Neural progenitor cell (in vitro differentiated cells): ENCODE data around the gene CIB4. TPM values are rescaled to one million over a fixed set of nuclear protein-coding genes. Genes with fewer than 3 reads are reported as not detected.
A peak's percentile ranks its signal among the peaks of the same experiment; 100 is the strongest.

Experiments
- DNase-seq: peaks from one replicate; pipeline ENCODE4 v3.0.0-alpha.2; 2016; ENCODE audit warnings: low spot score
- H2AFZ ChIP-seq: fragments of 200-600 bp; sonication (generic); replicated peaks from 2 replicates; pipeline ENCODE4 v1.6.1; 2016; ENCODE audit warnings: antibody characterized with exemption
- H3F3A ChIP-seq: fragments of 200-600 bp; sonication (generic); 2 replicates; pipeline ENCODE4 v1.6.1; 2016; ENCODE audit warnings: antibody characterized with exemption, low read depth
- H3K27ac ChIP-seq: fragments of 200-600 bp; sonication (generic); 2 replicates; pipeline ENCODE4 v1.5.1; 2016; ENCODE audit warnings: mild to moderate bottlenecking
- H3K27me3 ChIP-seq: fragments of 200-600 bp; sonication (generic); 2 replicates; pipeline ENCODE4 v1.6.1; 2016; ENCODE audit warnings: mild to moderate bottlenecking, moderate library complexity
- H3K36me3 ChIP-seq: fragments of 200-600 bp; sonication (generic); 2 replicates; pipeline ENCODE4 v1.5.1; 2016
- H3K4me1 ChIP-seq: fragments of 200-600 bp; sonication (generic); 2 replicates; pipeline ENCODE4 v1.6.1; 2016; ENCODE audit warnings: mixed run types
- H3K4me2 ChIP-seq: fragments of 200-600 bp; sonication (generic); 2 replicates; pipeline ENCODE4 v1.6.1; 2016
- H3K4me3 ChIP-seq: fragments of 200-600 bp; sonication (generic); 2 replicates; pipeline ENCODE4 v1.5.1; 2016
- H3K79me2 ChIP-seq: fragments of 200-600 bp; sonication (generic); 2 replicates; pipeline ENCODE4 v1.6.1; 2016; ENCODE audit warnings: low read depth
- H3K9ac ChIP-seq: fragments of 200-600 bp; sonication (generic); 2 replicates; pipeline ENCODE4 v1.6.1; 2016
- H3K9me3 ChIP-seq: fragments of 200-600 bp; sonication (generic); 2 replicates; pipeline ENCODE4 v1.5.1; 2016; ENCODE audit warnings: low read depth
- H4K20me1 ChIP-seq: fragments of 200-600 bp; sonication (generic); 2 replicates; pipeline ENCODE4 v1.6.1; 2016; ENCODE audit warnings: low read depth
- H3K27ac Mint-ChIP-seq: 3 replicates; pipeline ENCODE4 v1.8.0; 2021; ENCODE audit warnings: mixed read lengths
- H3K27me3 Mint-ChIP-seq: 2 replicates; pipeline ENCODE4 v1.8.0; 2022; ENCODE audit warnings: low read depth, mild to moderate bottlenecking, inconsistent platforms, moderate library complexity, mixed read lengths; ENCODE audit not compliant: insufficient read depth
- H3K36me3 Mint-ChIP-seq: 3 replicates; pipeline ENCODE4 v1.8.0; 2021; ENCODE audit warnings: mixed read lengths
- H3K4me1 Mint-ChIP-seq: 3 replicates; pipeline ENCODE4 v1.8.0; 2021; ENCODE audit warnings: mixed read lengths
- H3K4me3 Mint-ChIP-seq: 3 replicates; pipeline ENCODE4 v1.8.0; 2021; ENCODE audit warnings: mild to moderate bottlenecking, moderate library complexity, mixed read lengths
- H3K9me3 Mint-ChIP-seq: 3 replicates; pipeline ENCODE4 v1.8.0; 2020; ENCODE audit warnings: mixed read lengths
- CTCF ChIP-seq: fragments of 200-600 bp; sonication (generic); IDR thresholded peaks from 2 replicates; pipeline ENCODE4 v1.5.1; 2017; ENCODE audit warnings: antibody characterized with exemption, mild to moderate bottlenecking
- EZH2 ChIP-seq: fragments of 200-600 bp; sonication (generic); IDR thresholded peaks from 2 replicates; pipeline ENCODE4 v1.6.1; 2017; ENCODE audit warnings: antibody characterized with exemption, mild to moderate bottlenecking, moderate library complexity
- EZH2phosphoT487 ChIP-seq: fragments of 200-600 bp; sonication (generic); IDR thresholded peaks from 2 replicates; pipeline ENCODE4 v1.6.1; 2017; ENCODE audit warnings: antibody characterized with exemption
- total RNA-seq: library from RNA; depleted of rRNA; stranded (reverse); fragments of >200 nt; gene quantifications from 2 replicates; pipeline ENCODE4 v1.2.3, GENCODE V29; 2015; ENCODE audit warnings: low replicate concordance

The CIB4 gene
- total RNA-seq, 1 donor from 2014 or later, result not detected

- Histone ChIP-seq H3K27ac (no peak overlapping the region), H3K36me3 (no peaks in the 10 kb centered on the region), H3K9ac (no peak overlapping the region), H3K27me3 (peaks cover 55% of the 10 kb centered on the region), H3K9me3 (no peaks in the 10 kb centered on the region), H3F3A (no peaks in the 10 kb centered on the region), H3K4me2 (peak overlapping the region; percentile 59), H3K4me3 (no peak overlapping the region), H3K79me2 (no peaks in the 10 kb centered on the region), H2AFZ (no peak overlapping the region), H4K20me1 (no peaks in the 10 kb centered on the region), H3K4me1 (peaks cover 34% of the 10 kb centered on the region)
- DNase-seq, result no peak
- Mint-ChIP-seq H3K36me3 (no peaks in the 10 kb centered on the region), H3K4me3 (no peak overlapping the region), H3K27ac (no peak overlapping the region), H3K4me1 (peaks cover 35% of the 10 kb centered on the region), H3K9me3 (peaks cover 11% of the 10 kb centered on the region), H3K27me3 (peaks cover 32% of the 10 kb centered on the region)
- TF ChIP-seq EZH2, result no peak
- no peak for TF ChIP-seq EZH2phosphoT487
- no peak for TF ChIP-seq CTCF
These were observed 21.6 kb downstream of the CIB4 start for GRCh38 chr2:26619521-26619951.

GRCh38 chr2:26619096-26619495 lies 22.1 kb downstream of the CIB4 start:
- Histone ChIP-seq H3K9ac (no peak overlapping the region), H3K27ac (no peak overlapping the region), H3K79me2 (no peaks in the 10 kb centered on the region), H3K4me3 (no peak overlapping the region), H3K36me3 (no peaks in the 10 kb centered on the region), H3F3A (peaks cover under 1% of the 10 kb centered on the region), H3K9me3 (no peaks in the 10 kb centered on the region), H3K27me3 (peaks cover 55% of the 10 kb centered on the region), H2AFZ (no peak overlapping the region), H3K4me1 (peaks cover 34% of the 10 kb centered on the region), H3K4me2 (no peak overlapping the region), H4K20me1 (no peaks in the 10 kb centered on the region)
- no peaks in the 10 kb centered on the region for H3K36me3 Mint-ChIP-seq
- no peak overlapping the region for H3K27ac Mint-ChIP-seq
- H3K9me3 Mint-ChIP-seq, result peaks cover 11% of the 10 kb centered on the region
- peaks cover 30% of the 10 kb centered on the region for H3K27me3 Mint-ChIP-seq
- no peak for DNase-seq
- H3K4me1 Mint-ChIP-seq, result peaks cover 38% of the 10 kb centered on the region
- TF ChIP-seq CTCF, result no peak
- no peak for TF ChIP-seq EZH2
- TF ChIP-seq EZH2phosphoT487, result no peak
- H3K4me3 Mint-ChIP-seq, result no peak overlapping the region

- Mint-ChIP-seq H3K9me3 (peaks cover 11% of the 10 kb centered on the region), H3K27me3 (peaks cover 30% of the 10 kb centered on the region), H3K4me1 (peaks cover 38% of the 10 kb centered on the region), H3K36me3 (no peaks in the 10 kb centered on the region), H3K27ac (no peak overlapping the region), H3K4me3 (no peak overlapping the region)
- H4K20me1 ChIP-seq, result no peaks in the 10 kb centered on the region
- H3K9ac ChIP-seq, result no peak overlapping the region
- H3K79me2 ChIP-seq, result no peaks in the 10 kb centered on the region
- H3K36me3 ChIP-seq, result no peaks in the 10 kb centered on the region
- TF ChIP-seq EZH2phosphoT487 (no peak), CTCF (no peak), EZH2 (no peak)
- H2AFZ ChIP-seq, result no peak overlapping the region
- H3K9me3 ChIP-seq, result no peaks in the 10 kb centered on the region
- peaks cover 34% of the 10 kb centered on the region for H3K4me1 ChIP-seq
- H3K27ac ChIP-seq, result no peak overlapping the region
- H3F3A ChIP-seq, result peaks cover 6% of the 10 kb centered on the region
- no peak overlapping the region for H3K4me2 ChIP-seq
- H3K4me3 ChIP-seq, result no peak overlapping the region
- peaks cover 55% of the 10 kb centered on the region for H3K27me3 ChIP-seq
- no peak for DNase-seq
These were observed 22.6 kb downstream of the CIB4 start for GRCh38 chr2:26618611-26619010.
